Measurements from ENCODE around the gene GPR183. TPM values are rescaled to one million over a fixed set of nuclear protein-coding genes. Genes with fewer than 3 reads are reported as not detected.

GPR183 gene
- total and polyA plus RNA-seq, 2 of the 8 experiments (the other 6 are each of a cell fraction or from before 2014, with no cell fraction given): not detected

GRCh38 chr13:99329477-99329876 lies 22.3 kb upstream of the GPR183 start:
- TF ChIP-seq USF2 (IDR thresholded peaks at IDR 0.05; ENCODE audit: low read length) (no peak), ZNF274 (IDR thresholded peaks at IDR 0.05; ENCODE audit: borderline replicate concordance, extremely low read depth, low read length) (no peak), EGR1 (IDR thresholded peaks at IDR 0.05; ENCODE audit: borderline replicate concordance, low read depth, low read length) (no peak)
- Histone ChIP-seq H2BK5ac (ENCODE audit: low read depth, low read length) (no peak overlapping the region), H2BK15ac (ENCODE audit: low read length) (no peak overlapping the region), H3K36me3 (ENCODE audit: control insufficient read depth in 2 of 4, insufficient read depth in 4 of 4, low read length in 3 of 4) (peaks cover 0 to 3% (median under 1%) of the 10 kb centered on the region in 4 experiments; a peak in 2 of 8 replicates), H3K23me2 (ENCODE audit: low read depth, low read length) (no peaks in the 10 kb centered on the region), H2AFZ (ENCODE audit: low read length) (no peak overlapping the region), H3K4ac (replicated peaks; ENCODE audit: insufficient read length, low read depth, low read length) (no peak overlapping the region), H3K56ac (replicated peaks; ENCODE audit: insufficient read length, low read depth, low read length) (no peak overlapping the region), H3K4me3 (ENCODE audit: extremely low read depth in 1 of 4, insufficient read depth in 2 of 4, low read depth in 3 of 4, low read length in 4 of 4) (no peak overlapping the region), H3K9ac (replicated peaks in 1 of 4; ENCODE audit: extremely low read depth in 1 of 4, low read depth in 3 of 4, low read length in 3 of 4) (no peak overlapping the region), H2BK120ac (replicated peaks; ENCODE audit: low read depth, low read length) (no peak overlapping the region), H3K4me1 (replicated peaks in 1 of 4; ENCODE audit: control insufficient read depth in 3 of 4, insufficient read depth in 4 of 4, low read length in 3 of 4) (no peaks in the 10 kb centered on the region), H3K18ac (ENCODE audit: extremely low read depth, low read length) (no peak overlapping the region), H3K4me2 (ENCODE audit: insufficient read depth in 1 of 2, low read depth in 2 of 2, low read length in 2 of 2) (no peak overlapping the region), H3K23ac (ENCODE audit: insufficient read length) (no peak overlapping the region), H2AK5ac (ENCODE audit: low read depth, low read length) (no peak overlapping the region), H3K9me3 (ENCODE audit: insufficient read depth in 2 of 2, low read depth in 1 of 2, low read length in 1 of 2) (no peaks in the 10 kb centered on the region), H3K27me3 (replicated peaks in 1 of 4; ENCODE audit: control insufficient read depth in 3 of 4, extremely low read depth in 1 of 4, insufficient read depth in 3 of 4, low read length in 3 of 4) (no peaks in the 10 kb centered on the region), H4K8ac (ENCODE audit: extremely low read depth, insufficient read depth, low read length) (no peak overlapping the region), H4K20me1 (replicated peaks in 1 of 2; ENCODE audit: control insufficient read depth in 1 of 2, insufficient read depth in 2 of 2, low read length in 2 of 2) (peaks cover 0 to 1% of the 10 kb centered on the region in 2 experiments), H4K5ac (ENCODE audit: insufficient read length, low read depth, low read length) (no peak overlapping the region), H2BK20ac (ENCODE audit: low read length) (no peak overlapping the region), H2BK12ac (ENCODE audit: low read depth, low read length) (no peak overlapping the region), H3K79me2 (ENCODE audit: control insufficient read depth in 1 of 2, insufficient read depth in 2 of 2, low read length in 2 of 2) (no peaks in the 10 kb centered on the region), H3K27ac (ENCODE audit: low read depth, low read length) (no peak overlapping the region), H3K14ac (ENCODE audit: insufficient read length) (no peak overlapping the region), H4K91ac (replicated peaks; ENCODE audit: insufficient read length, low read length) (no peak overlapping the region), H3K79me1 (ENCODE audit: low read depth, low read length) (no peaks in the 10 kb centered on the region; the same call in 1 of the 2 replicates)
- ChIA-PET CTCF (ENCODE audit: partially characterized antibody) (interaction anchor here (1.3 to 2.0 kb wide), 2 partner anchors 37 to 60 kb away, joined by 4 to 7 read pairs; no protein-coding TSS in a partner anchor), POLR2A (ENCODE audit: partially characterized antibody) (no interaction called here)
- FAIRE-seq: no peak
- WGBS, 2 experiments (ENCODE audit: extremely low coverage in 1 of 2, insufficient coverage in 1 of 2, insufficient read length in 1 of 2, insufficient replicate concordance in 2 of 2, low coverage in 1 of 2, low lambda C conversion rate in 2 of 2, missing lambda C conversion rate in 1 of 2): 47% methylated on average over 1 of the region's 1 CpG; no CpG with 5 or more reads in 1 of the 2 experiments
- DNase-seq (ENCODE audit: low read depth in 1 of 2, low spot score in 2 of 2): no peak
